Activated effector memory CD4-positive, alpha-beta T cell treated with Interleukin-2 at 50 U/mL for 16 hours (primary cell): Measurements from ENCODE around the gene SELPLG.
"Not testable (repeated sequence)": the region's sequence is repeated elsewhere in the genome, so short reads cannot be mapped to it uniquely, and the experiment has no call there.

Source experiments
- DNase-seq: peaks from one replicate; pipeline ENCODE4 v3.0.0-alpha.2; 2020

Gene SELPLG

GRCh38 chr12:108584456-108585065 is 49.1 kb downstream of the SELPLG start:
- DNase-seq: no peak

DNA sequence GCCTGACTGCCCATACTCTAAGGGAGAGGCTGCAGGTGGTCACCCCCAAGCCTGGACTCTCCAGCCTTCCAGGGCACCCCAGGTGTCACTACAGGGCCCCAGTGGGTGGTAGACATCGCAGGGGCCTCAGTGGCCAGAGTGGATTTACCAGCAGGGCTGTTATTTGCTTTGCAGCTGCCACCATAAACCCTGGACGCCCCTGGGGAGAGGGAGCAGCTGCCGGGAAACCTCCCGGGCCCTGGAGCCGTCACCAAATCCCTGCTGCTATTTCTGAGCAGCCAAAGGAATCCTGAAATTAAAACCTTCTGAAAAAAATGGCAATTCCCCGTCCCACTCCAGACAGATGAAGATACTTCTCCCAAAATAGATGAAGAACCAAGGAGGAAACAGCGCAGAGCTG is 49.7 kb downstream of the SELPLG start:
- no peak for DNase-seq

DNA sequence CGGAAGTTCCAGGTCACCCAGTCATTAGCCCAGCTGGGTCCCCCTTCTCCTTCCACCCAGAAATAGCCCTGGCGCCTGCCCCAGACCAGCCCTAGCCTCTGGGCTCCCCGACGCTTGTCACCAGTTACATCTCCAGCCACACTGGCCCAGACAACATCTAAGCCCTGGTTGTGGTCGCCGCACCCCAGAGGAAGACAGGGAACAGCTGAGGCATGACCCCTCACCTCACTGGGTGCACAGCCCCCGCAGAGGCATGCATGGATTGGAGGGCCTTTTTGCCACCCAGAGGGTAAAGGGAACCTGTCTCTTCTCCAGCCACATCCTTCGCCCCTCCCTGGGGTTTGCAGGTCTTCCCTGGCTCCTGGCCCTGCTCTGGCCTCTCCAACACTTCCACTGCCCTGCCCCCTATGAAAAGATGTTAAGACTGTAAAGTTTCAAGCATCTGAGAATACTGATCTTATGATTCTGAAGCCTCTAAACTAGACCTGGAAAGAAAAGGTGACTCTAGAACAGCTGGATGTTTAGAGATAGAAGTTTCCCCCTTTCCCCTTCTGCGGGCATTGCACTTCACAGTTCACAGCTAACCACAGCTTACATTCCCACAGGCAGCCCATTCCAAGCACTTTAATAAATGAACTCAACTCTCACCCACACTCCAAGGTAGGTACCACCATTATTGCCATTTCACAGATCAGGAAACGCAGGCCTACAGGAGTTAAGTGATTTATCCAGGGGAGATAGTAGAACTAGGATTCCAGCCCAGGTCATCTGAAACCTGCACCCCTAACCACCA is 50.5 kb downstream of the SELPLG start:
- DNase-seq: no peak

GRCh38 chr12:108582509-108582908 is 51.2 kb downstream of the SELPLG start:
- no peak for DNase-seq

- no peak for DNase-seq
Measured at GRCh38 chr12:108581311-108582227, 52.1 kb downstream of the SELPLG start.

DNA sequence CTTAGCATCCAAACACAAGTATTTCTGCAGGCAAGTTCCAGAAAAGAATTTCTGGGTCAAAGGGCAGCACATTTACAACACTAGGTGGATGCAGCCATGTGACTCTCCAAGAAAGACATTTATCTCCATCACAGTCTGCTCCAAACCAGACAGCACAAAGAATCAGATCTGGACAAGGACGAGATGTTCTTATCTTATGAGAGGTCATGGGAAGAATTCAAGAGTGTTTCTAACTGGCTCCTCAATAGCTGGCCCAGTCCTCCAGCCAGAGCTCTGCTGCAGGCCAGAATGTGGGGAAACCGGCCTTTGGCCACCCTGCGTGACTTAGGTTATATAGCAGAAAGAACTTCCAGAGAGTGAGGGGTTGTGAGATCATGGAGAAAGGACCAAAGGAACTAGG is 53.2 kb downstream of the SELPLG start:
- DNase-seq: no peak

- DNase-seq: no peak
Measured at GRCh38 chr12:108578813-108579212, 54.9 kb downstream of the SELPLG start.

- no peak for DNase-seq
Measured at GRCh38 chr12:108578264-108578663, 55.4 kb downstream of the SELPLG start.

GRCh38 chr12:108577458-108577857 is 56.2 kb downstream of the SELPLG start:
- DNase-seq: no peak

DNA sequence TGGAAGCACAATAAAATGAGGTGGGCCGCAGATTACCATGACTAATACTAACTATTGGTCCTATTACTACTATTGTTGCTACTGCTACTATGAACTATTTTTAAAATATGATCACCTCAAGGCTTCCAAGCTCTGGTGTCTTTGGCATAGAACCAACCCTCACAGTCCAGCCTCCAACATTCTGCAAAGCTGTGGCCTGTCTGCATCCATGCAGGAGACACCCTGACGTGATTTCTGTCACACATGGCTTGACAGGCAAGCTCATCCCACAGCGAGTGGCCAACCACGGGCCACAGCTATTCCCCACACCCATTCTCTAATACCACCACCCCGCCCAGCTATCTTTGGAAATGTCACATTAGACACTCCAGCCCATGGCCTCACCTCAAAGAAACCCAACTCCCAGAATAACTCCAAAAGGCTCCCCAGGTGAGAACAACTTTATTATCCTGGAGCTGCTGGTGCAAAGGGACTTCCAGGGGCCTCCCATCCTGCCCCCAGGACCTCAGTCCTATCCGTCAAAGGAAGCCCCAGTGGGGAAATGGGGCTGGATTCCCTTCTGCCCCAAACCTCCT is 56.9 kb downstream of the SELPLG start:
- DNase-seq: no peak

- DNase-seq: no peak
Measured at GRCh38 chr12:108575199-108575912, 58.3 kb downstream of the SELPLG start.

GRCh38 chr12:108574276-108574675 is 59.4 kb downstream of the SELPLG start:
- DNase-seq: not testable (repeated sequence)

GRCh38 chr12:108573317-108573716 is 60.4 kb downstream of the SELPLG start:
- no peak for DNase-seq

- no peak for DNase-seq
Measured at GRCh38 chr12:108572166-108572790, 61.4 kb downstream of the SELPLG start.
